Vagina (tissue), 2 donors: ENCODE data around the gene P3H4.

Source experiments
- CTCF ChIP-seq, 3 experiments: fragments of 450-650 bp in 2 of 3; fragments of 200-600 bp in 1 of 3; sonication (generic) in 1 of 3; IDR thresholded peaks; one replicate each; pipeline ENCODE4 v1.5.1; 2017 to 2019; ENCODE audit warnings: antibody characterized with exemption in 3 of 3, mild to moderate bottlenecking in 2 of 3, moderate library complexity in 2 of 3
- POLR2A ChIP-seq, 2 donors: fragments of 450-650 bp; IDR thresholded peaks; one replicate each; pipeline ENCODE4 v1.6.1; 2017; ENCODE audit warnings: antibody characterized with exemption in 2 of 2, mild to moderate bottlenecking in 2 of 2, moderate library complexity in 2 of 2

GRCh38 chr17:41810659-41811548, 845 bp downstream of the P3H4 start:
- TF ChIP-seq POLR2A (IDR thresholded peaks at IDR 0.05) (no peak), CTCF (IDR thresholded peaks at IDR 0.05) (no peak)
